Measurements from ENCODE around the gene MCRIP1. TPM values are rescaled to one million over a fixed set of nuclear protein-coding genes. Genes with fewer than 3 reads are reported as not detected.

Gene MCRIP1
- polyA plus RNA-seq, 1 of the 3 experiments (the other 2 are of a cell fraction), result 156 TPM

- TF ChIP-seq MXI1 (IDR thresholded peaks at IDR 0.05; ENCODE audit: low read depth, low read length) (0 out of 2 replicates have a peak, but pooled peaks have one; percentile 15), FOSL2 (IDR thresholded peaks at IDR 0.05; ENCODE audit: borderline replicate concordance, low read depth) (no peak), FOXM1 (IDR thresholded peaks at IDR 0.05; ENCODE audit: low read depth) (no peak)
These were observed 21.2 kb downstream of the MCRIP1 start (continued) for GRCh38 chr17:81811705-81812570.

GRCh38 chr17:81810892-81811704 lies 22.0 kb downstream of the MCRIP1 start:
- ChIA-PET CTCF (interaction anchor here (0.7 to 7.3 kb wide), 8 partner anchors 16 to 85 kb away, joined by 3 to 60 read pairs (median 3); partner anchors contain the start of gene MCRIP1), POLR2A (no interaction called here)
- Histone ChIP-seq H2AFZ (ENCODE audit: low read depth) (no peak overlapping the region), H3K36me3 (replicated peaks in 1 of 2; ENCODE audit: control insufficient read depth in 1 of 2, insufficient read depth in 2 of 2, low read length in 1 of 2) (no peaks in the 10 kb centered on the region), H4K20me1 (ENCODE audit: insufficient read depth) (no peaks in the 10 kb centered on the region), H3F3A (replicated peaks; ENCODE audit: insufficient read depth) (no peaks in the 10 kb centered on the region), H3K4me3 (ENCODE audit: low read depth in 2 of 2, low read length in 1 of 2) (no peak overlapping the region), H3K27ac (ENCODE audit: low read depth in 2 of 2, low read length in 1 of 2) (no peak overlapping the region), H3K9me2 (no peaks in the 10 kb centered on the region), H3K4me1 (ENCODE audit: control insufficient read depth in 1 of 2, insufficient read depth in 2 of 2, low read depth in 1 of 2, low read length in 1 of 2) (peaks cover 0 to 44% of the 10 kb centered on the region in 2 experiments; a peak in 1 of 4 replicates), H3K27me3 (ENCODE audit: insufficient read depth) (peaks cover 50% of the 10 kb centered on the region), H3K9ac (no peak overlapping the region), H3K79me2 (ENCODE audit: insufficient read depth) (no peaks in the 10 kb centered on the region), H3K4me2 (no peak overlapping the region), H3K9me3 (no peaks in the 10 kb centered on the region)
- no peak for DNase-seq
- TF ChIP-seq JUND (IDR thresholded peaks at IDR 0.05) (no peak), ELF1 (IDR thresholded peaks at IDR 0.05) (no peak), FOXJ3 (CRISPR knock-in tag; IDR thresholded peaks at IDR 0.05) (no peak), YY1 (IDR thresholded peaks at IDR 0.05; ENCODE audit: low read depth) (no peak), USF1 (IDR thresholded peaks at IDR 0.05; ENCODE audit: borderline replicate concordance, low read depth) (no peak), PBX3 (IDR thresholded peaks at IDR 0.05) (no peak), POLR2AphosphoS5 (IDR thresholded peaks at IDR 0.05; ENCODE audit: low read depth, low read length) (no peak), SMC3 (IDR thresholded peaks at IDR 0.05; ENCODE audit: low read depth, low read length) (no peak), EZH2phosphoT487 (IDR thresholded peaks at IDR 0.05; ENCODE audit: borderline replicate concordance, low read depth) (no peak), NRF1 (IDR thresholded peaks at IDR 0.05; ENCODE audit: low read depth, low read length) (no peak)
- WGBS (ENCODE audit: low lambda C conversion rate), result 73% methylated on average over 26 of the region's 42 CpGs
